ENCODE results near the gene TMEM250. TPM values are rescaled to one million over a fixed set of nuclear protein-coding genes. Genes with fewer than 3 reads are reported as not detected.
A peak's percentile ranks its signal among the peaks of the same experiment; 100 is the strongest.

TMEM250 gene
- total and polyA plus RNA-seq, 2 of the 4 experiments (the other 2 are of a cell fraction) = 14.0 to 17.5 TPM

- no peaks in the 10 kb centered on the region for H3K4me1 ChIP-seq (ENCODE audit: control insufficient read depth, insufficient read depth, low read length)
- H3K23ac ChIP-seq (ENCODE audit: low read depth, low read length) = no peak overlapping the region
- H2AFZ ChIP-seq (replicated peaks; ENCODE audit: low read length, poor library complexity) = no peak overlapping the region
- H3K4ac ChIP-seq (ENCODE audit: low read depth, low read length) = no peak overlapping the region
- DNase-seq (peak; percentile 3), ATAC-seq (ENCODE audit: low read depth) (no peak)
- intact Hi-C loops (cut with micrococcal nuclease) = no loop called here
- no peak for TF ChIP-seq MAZ (IDR thresholded peaks at IDR 0.05; ENCODE audit: borderline replicate concordance, low read depth, low read length)
- no peak for TF ChIP-seq CHD1 (IDR thresholded peaks at IDR 0.05; ENCODE audit: low read depth, low read length)
- TF ChIP-seq BHLHE40 (IDR thresholded peaks at IDR 0.05; ENCODE audit: low read depth, low read length) = no peak
- TF ChIP-seq CTCF (conservative IDR thresholded peaks at IDR 0.05; ENCODE audit: low read depth, low read length) = no peak
- no peak for TF ChIP-seq MAFK (IDR thresholded peaks at IDR 0.05; ENCODE audit: low read depth, low read length)
- TF ChIP-seq CEBPB (IDR thresholded peaks at IDR 0.05; ENCODE audit: low read depth, low read length) = no peak
- TF ChIP-seq FOS (IDR thresholded peaks at IDR 0.05; ENCODE audit: low read depth, low read length) = no peak
- no peak for TF ChIP-seq USF2 (IDR thresholded peaks at IDR 0.05; ENCODE audit: low read depth, low read length)
- no peak for TF ChIP-seq ELK1 (IDR thresholded peaks at IDR 0.05; ENCODE audit: borderline replicate concordance, low read depth, low read length)
- no peak for TF ChIP-seq RAD21 (IDR thresholded peaks at IDR 0.05; ENCODE audit: low read length)
- no peak for TF ChIP-seq MXI1 (IDR thresholded peaks at IDR 0.05; ENCODE audit: borderline replicate concordance, low read depth, low read length)
- no peak for TF ChIP-seq NFE2L2 (IDR thresholded peaks at IDR 0.05; ENCODE audit: low read depth, low read length)
- TF ChIP-seq RCOR1 (IDR thresholded peaks at IDR 0.05; ENCODE audit: insufficient replicate concordance, low read length) = no peak
- no peak for TF ChIP-seq POLR2A (IDR thresholded peaks at IDR 0.05; ENCODE audit: low read depth, low read length)
- no TSS peak for BruUV-seq (replicated peaks)
- H3K9me3 ChIP-seq (ENCODE audit: control insufficient read depth, insufficient read depth, low read length) = no peaks in the 10 kb centered on the region
- no peak overlapping the region for H4K5ac ChIP-seq (ENCODE audit: low read depth, low read length)
- no peak overlapping the region for H2BK20ac ChIP-seq (ENCODE audit: low read depth, low read length)
- in situ Hi-C loops (cut with MboI; ENCODE audit: low sequenced_read_pairs) = no loop called here
- H3K27me3 ChIP-seq (ENCODE audit: control insufficient read depth, insufficient read depth, low read length) = peaks cover 49% of the 10 kb centered on the region
- no peak overlapping the region for H3K9ac ChIP-seq (ENCODE audit: low read depth, low read length)
- ChIA-PET CTCF (no interaction called here), POLR2A (ENCODE audit: unreplicated experiment) (no interaction called here)
- no peak overlapping the region for H3K4me2 ChIP-seq (ENCODE audit: low read depth, low read length)
- H3K9me1 ChIP-seq (ENCODE audit: insufficient read depth, low read length) = no peaks in the 10 kb centered on the region
- H4K91ac ChIP-seq (ENCODE audit: insufficient read depth, low read depth, low read length) = no peak overlapping the region
- 20% methylated on average over 1 of the region's 14 CpGs; no CpG with 5 or more reads in 1 of the 2 experiments for WGBS, 2 experiments (ENCODE audit: extremely low coverage in 2 of 2, insufficient read length in 1 of 2)
- no peak overlapping the region for H3K4me3 ChIP-seq (ENCODE audit: insufficient read depth, low read depth, low read length)
- no peaks in the 10 kb centered on the region for H3K36me3 ChIP-seq (ENCODE audit: control insufficient read depth, insufficient read depth, low read length)
- no peak overlapping the region for H2AK5ac ChIP-seq (ENCODE audit: low read depth, low read length)
- no peak overlapping the region for H2BK120ac ChIP-seq (ENCODE audit: low read depth, low read length)
- no peak overlapping the region for H2AK9ac ChIP-seq (replicated peaks; ENCODE audit: low read depth, low read length, poor library complexity)
- no peak overlapping the region for H3K18ac ChIP-seq (ENCODE audit: low read depth, low read length)
- no peaks in the 10 kb centered on the region for H4K20me1 ChIP-seq (ENCODE audit: insufficient read depth, low read length)
- dilution Hi-C loops (cut with HindIII; ENCODE audit: low sequenced_read_pairs, unreplicated experiment) = no loop called here
- no peak overlapping the region for H3K14ac ChIP-seq (replicated peaks; ENCODE audit: low read depth, low read length)
- H2BK5ac ChIP-seq (ENCODE audit: low read depth, low read length, poor library complexity, severe bottlenecking) = no peak overlapping the region
- H3K27ac ChIP-seq (ENCODE audit: insufficient read depth, low read length) = no peak overlapping the region
- no peaks in the 10 kb centered on the region for H3K79me1 ChIP-seq (ENCODE audit: low read depth in 1 of 2, low read length in 2 of 2)
- no peak overlapping the region for H3K56ac ChIP-seq (ENCODE audit: extremely low read depth, insufficient read depth, low read length)
- H2BK15ac ChIP-seq (ENCODE audit: low read depth, low read length) = no peak overlapping the region
- no peak overlapping the region for H4K8ac ChIP-seq (ENCODE audit: low read depth in 2 of 2, low read length in 2 of 2)
Observed at GRCh38 chr9:136140966-136141365, 22.3 kb upstream of the TMEM250 start.

Measured in IMR-90 (cell line).